K562 (cell line): ENCODE measurements around the gene AOC1. TPM values are rescaled to one million over a fixed set of nuclear protein-coding genes. Genes with fewer than 3 reads are reported as not detected.

Experiments
- ATAC-seq: fragments of 200-7000 bp; cut with Tn5 transposase; 3 replicates; pipeline ENCODE4 v1.9.1; 2020; ENCODE audit warnings: moderate library complexity
- BruUV-seq: library from RNA; stranded (reverse); fragments of 400-500 nt; replicated peaks from 2 replicates; lab custom pipeline; 2021; lab: Mats Ljungman, UMichigan
- CTCF ChIA-PET: fragments of 300-600 bp; formaldehyde crosslinking; extraction: SDS; loops from one replicate; lab custom pipeline; 2021; ENCODE audit warnings: low intra/inter-chr PET ratio; lab: Yijun Ruan, JAX
- POLR2A ChIA-PET: fragments of 300-600, 350-650 bp; sonication (Branson Sonifier 250); formaldehyde crosslinking; extraction: SDS; loops from one replicate; lab custom pipeline; 2021; ENCODE audit warnings: antibody characterized with exemption, inconsistent platforms; lab: Yijun Ruan, JAX
- DNase-seq, 4 experiments: peaks; one replicate each; pipeline versions ENCODE4 v3.0.0 to v3.0.0-alpha.2; 2011 to 2018; ENCODE audit warnings: low spot score in 3 of 4, mixed read lengths in 3 of 4; ENCODE audit errors: extremely low read depth in 1 of 4
- FAIRE-seq: peaks from 2 replicates; lab custom pipeline; 2011; peaks lifted over from hg19 to GRCh38; lab: Jason Lieb, UNC
- H2AFZ ChIP-seq: 2 replicates; pipeline ENCODE4 v1.6.0; 2011; ENCODE audit warnings: low read depth, low read length, control low read depth, inconsistent platforms
- H3K27ac ChIP-seq: fragments of 200-600 bp; 3 replicates; pipeline ENCODE4 v1.8.0; 2011; ENCODE audit warnings: low read depth, mild to moderate bottlenecking, control low read depth, inconsistent platforms, low read length, moderate library complexity, mixed read lengths; ENCODE audit errors: extremely low read depth
- H3K27me3 ChIP-seq, 2 experiments: fragments of 300-600 bp in 1 of 2; 2 replicates in 1 of 2; 3 replicates in 1 of 2; pipeline versions ENCODE4 v1.6.0 to v1.8.0; 2011; ENCODE audit warnings: inconsistent platforms in 2 of 2, low read length in 2 of 2, mild to moderate bottlenecking in 1 of 2, mixed read lengths in 1 of 2, moderate library complexity in 1 of 2; ENCODE audit not compliant: control insufficient read depth in 2 of 2, insufficient read depth in 2 of 2
- H3K36me3 ChIP-seq: fragments of 300-600 bp; 3 replicates; pipeline ENCODE4 v1.8.0; 2011; ENCODE audit warnings: mild to moderate bottlenecking, low read length, inconsistent platforms; ENCODE audit not compliant: control insufficient read depth, insufficient read depth
- H3K4me1 ChIP-seq, 2 experiments: fragments of 200-600 bp in 1 of 2; replicated peaks in 1 of 2; 2 replicates in 1 of 2; 3 replicates in 1 of 2; pipeline versions ENCODE4 v1.5.1 to v1.8.0; 2011; ENCODE audit warnings: inconsistent platforms in 2 of 2, low read length in 2 of 2, mild to moderate bottlenecking in 1 of 2, mixed read lengths in 1 of 2, moderate library complexity in 1 of 2; ENCODE audit not compliant: control insufficient read depth in 2 of 2, insufficient read depth in 2 of 2
- H3K4me2 ChIP-seq: 2 replicates; pipeline ENCODE4 v1.6.1; 2011; ENCODE audit warnings: low read length, control low read depth, inconsistent platforms, mixed read lengths; ENCODE audit not compliant: insufficient read depth
- H3K4me3 ChIP-seq: fragments of 200-600 bp; sonication (generic), shearing (Covaris generic); 2 replicates; pipeline ENCODE4 v1.5.1; 2016; ENCODE audit warnings: control low read depth, inconsistent platforms
- H3K79me2 ChIP-seq: fragments of 200-600 bp; 3 replicates; pipeline ENCODE4 v1.8.0; 2011; ENCODE audit warnings: low read length, inconsistent platforms; ENCODE audit not compliant: control insufficient read depth, insufficient read depth
- H3K9ac ChIP-seq, 2 experiments: 2 replicates each; pipeline versions ENCODE4 v1.6.0 to v1.6.1; 2011; ENCODE audit warnings: low read depth in 2 of 2, low read length in 2 of 2, control low read depth in 1 of 2, inconsistent platforms in 1 of 2, mild to moderate bottlenecking in 1 of 2, mixed read lengths in 1 of 2; ENCODE audit not compliant: insufficient read depth in 1 of 2
- H3K9me1 ChIP-seq: one replicate; pipeline ENCODE4 v1.6.0; 2011; ENCODE audit warnings: inconsistent platforms, mild to moderate bottlenecking, low read length, moderate library complexity; ENCODE audit not compliant: control insufficient read depth, insufficient read depth
- H3K9me3 ChIP-seq: replicated peaks from 2 replicates; pipeline ENCODE4 v1.5.1; 2011; ENCODE audit warnings: low read depth, low read length, inconsistent platforms; ENCODE audit not compliant: control insufficient read depth, insufficient read depth
- H4K20me1 ChIP-seq: replicated peaks from 2 replicates; pipeline ENCODE4 v1.6.1; 2011; ENCODE audit warnings: low read length, inconsistent platforms, mixed read lengths; ENCODE audit not compliant: control insufficient read depth, insufficient read depth
- CREB5 ChIP-seq: fragments of 250-450 bp; sonication (Bioruptor Pico); IDR thresholded peaks from 2 replicates; pipeline ENCODE4 v1.5.0; 2020; ENCODE audit warnings: mild to moderate bottlenecking
- DPF2 ChIP-seq: fragments of 450-650 bp; IDR thresholded peaks from 2 replicates; pipeline ENCODE4 v1.6.1; 2016
- FOXJ3 ChIP-seq: sonication (generic); formaldehyde crosslinking; IDR thresholded peaks from 2 replicates; pipeline ENCODE4 v1.4.0; 2020; ENCODE audit warnings: mild to moderate bottlenecking, missing genetic modification reagents
- KAT8 ChIP-seq: fragments of 450-650 bp; IDR thresholded peaks from 2 replicates; pipeline ENCODE4 v1.6.1; 2016; ENCODE audit warnings: low read depth, mild to moderate bottlenecking
- L3MBTL2 ChIP-seq: fragments of 450-650 bp; IDR thresholded peaks from 2 replicates; pipeline ENCODE4 v1.6.1; 2016; ENCODE audit warnings: mild to moderate bottlenecking, moderate library complexity
- REST ChIP-seq, 2 experiments: fragments of 450-650 bp; formaldehyde crosslinking in 1 of 2; IDR thresholded peaks; 2 replicates each; pipeline versions ENCODE4 v1.4.0 to v1.6.1; 2014 to 2020; ENCODE audit warnings: mild to moderate bottlenecking in 2 of 2, borderline replicate concordance in 1 of 2, low read depth in 1 of 2
- SP2 ChIP-seq: IDR thresholded peaks from 2 replicates; pipeline ENCODE4 v1.6.1; 2011; ENCODE audit warnings: mild to moderate bottlenecking, low read depth, low read length, moderate library complexity; ENCODE audit not compliant: poor library complexity, severe bottlenecking; ENCODE audit errors: extremely low read depth
- TAL1 ChIP-seq: fragments of 450-650 bp; IDR thresholded peaks from 2 replicates; pipeline ENCODE4 v1.6.1; 2016; ENCODE audit warnings: mild to moderate bottlenecking
- TFAP4 ChIP-seq: sonication (generic); formaldehyde crosslinking; IDR thresholded peaks from 2 replicates; pipeline ENCODE4 v1.8.0; 2022; ENCODE audit warnings: missing genetic modification reagents, mild to moderate bottlenecking, moderate library complexity, borderline replicate concordance
- WGBS: fragments of 100-300 bp; shearing (Covaris generic); methylation state at CpG from one replicate; pipeline ENCODE4 v1.1.6; 2016; ENCODE audit warnings: low coverage, mixed read lengths; ENCODE audit not compliant: insufficient coverage; ENCODE audit errors: missing lambda C conversion rate; 5-methylcytosine and 5-hydroxymethylcytosine counted together
- in situ Hi-C: fragments of 300-500 bp; cut with MboI; formaldehyde crosslinking; loops from 4 replicates; pipeline ENCODE4 v1.15.0; 2018; ENCODE audit warnings: inconsistent platforms, mixed read lengths
- intact Hi-C: fragments of 100-400 bp; cut with micrococcal nuclease; formaldehyde crosslinking; loops from 2 replicates; pipeline ENCODE4 v1.14.2; 2022
- polyA plus RNA-seq, 8 experiments: library from polyadenylated mRNA; depleted of rRNA in 4 of 8; stranded (reverse) in 5 of 8; unstranded in 3 of 8; fragments of >200 nt; fragmentation: Nextera tagmentation in 2 of 8; fragmentation: Illumina TruSeq in 1 of 8; extraction: Ambion mirVana in 2 of 8; extraction: Trizol in 1 of 8; gene quantifications; 2 replicates each; pipeline versions ENCODE4 v1.2.1 to v1.2.3, GENCODE V29; 2011 to 2014; ENCODE audit warnings: inconsistent platforms in 1 of 8, missing spikeins in 1 of 8
- total RNA-seq, 7 experiments: library from RNA; depleted of rRNA in 6 of 7; stranded (reverse); fragments of >200 nt in 6 of 7; fragmentation: Illumina TruSeq in 2 of 7; extraction: Trizol in 2 of 7; gene quantifications; 2 replicates each; pipeline versions ENCODE4 v1.2.1 to v1.2.3, GENCODE V29; 2011 to 2021; ENCODE audit warnings: low replicate concordance in 1 of 7

Gene AOC1
- total and polyA plus RNA-seq, 9 of the 15 experiments (the other 6 are each of a cell fraction or from before 2014, with no cell fraction given), result not detected

- H3K9me1 ChIP-seq, result no peaks in the 10 kb centered on the region
- peak; percentile 81 for ATAC-seq
- intact Hi-C loops (no loop called here), in situ Hi-C loops (no loop called here)
- 33% methylated on average over 14 of the region's 14 CpGs for WGBS
- peak; percentile 61 to 76 (median 68) for DNase-seq
- ChIA-PET POLR2A (interaction anchor here (0.8 to 1.4 kb wide), 8 partner anchors 10 to 205 kb away, joined by 3 to 7 read pairs (median 4); no protein-coding TSS in a partner anchor), CTCF (interaction anchor here (0.6 kb wide), 1 partner anchor 1480 kb away, joined by 6 read pairs; no protein-coding TSS in a partner anchor)
- no peaks in the 10 kb centered on the region for H3K9me3 ChIP-seq
- H3K27me3 ChIP-seq, result peaks cover 5 to 11% of the 10 kb centered on the region in 2 experiments; a peak in 4 of 5 replicates
- no peak overlapping the region for H3K4me3 ChIP-seq
- peak; percentile 11 for FAIRE-seq
- H3K4me1 ChIP-seq, result peaks cover 17 to 38% of the 10 kb centered on the region in 2 experiments; a peak in 4 of 5 replicates
- no peaks in the 10 kb centered on the region for H3K36me3 ChIP-seq
- H3K9ac ChIP-seq, result peak overlapping the region in 1 of 2 experiments; percentile 66; a peak in 1 of 4 replicates
- peak overlapping the region; percentile 75 for H2AFZ ChIP-seq
- peak overlapping the region; percentile 48; the same call in 1 of the 2 replicates for H3K4me2 ChIP-seq
- BruUV-seq, result no TSS peak
- H3K79me2 ChIP-seq, result no peaks in the 10 kb centered on the region
- no peak overlapping the region for H3K27ac ChIP-seq
- peaks cover 5% of the 10 kb centered on the region; the same call in 1 of the 2 replicates for H4K20me1 ChIP-seq
- TF ChIP-seq DPF2 (0 out of 2 replicates have a peak, but pooled peaks have one; percentile 16), SP2 (no peak), TFAP4 (0 out of 2 replicates have a peak, but pooled peaks have one; percentile 24), TAL1 (0 out of 2 replicates have a peak, but pooled peaks have one; percentile 3), KAT8 (no peak), L3MBTL2 (peak; percentile 28; the same call in 1 of the 2 replicates), CREB5 (no peak), REST (IDR thresholded peaks at IDR 0.05; ENCODE audit: borderline replicate concordance) (peak; percentile 25; the same call in 1 of the 2 replicates), REST (CRISPR knock-in tag; IDR thresholded peaks at IDR 0.05; ENCODE audit: low read depth) (no peak), FOXJ3 (CRISPR knock-in tag) (no peak)
Observed at GRCh38 chr7:150902078-150903033, 50.0 kb downstream of the AOC1 start.
